Measurements from ENCODE around the gene GRIA4. TPM values are rescaled to one million over a fixed set of nuclear protein-coding genes. Genes with fewer than 3 reads are reported as not detected.

The GRIA4 gene
- total RNA-seq, 1 experiment from 2014 or later, result not detected

- DNase-seq, result peak in 1 of 2 experiments; percentile 90
Measured at GRCh38 chr11:105937331-105937730, 327.5 kb downstream of the GRIA4 start.

GRCh38 chr11:105937738-105938137, 327.9 kb downstream of the GRIA4 start:
- Histone ChIP-seq H4K20me1 (ENCODE audit: insufficient read depth) (no peaks in the 10 kb centered on the region), H3K36me3 (ENCODE audit: low read depth) (no peaks in the 10 kb centered on the region), H3K4me2 (peak overlapping the region; percentile 38), H3K4me1 (replicated peaks; ENCODE audit: insufficient read depth) (peaks cover 26% of the 10 kb centered on the region), H3K9me2 (ENCODE audit: insufficient read depth) (0 out of 2 replicates have a peak, but pooled peaks cover 5% of the 10 kb centered on the region), H3K27me3 (ENCODE audit: insufficient read depth, low read depth) (no peaks in the 10 kb centered on the region), H3F3A (ENCODE audit: insufficient read depth, low read depth) (peaks cover 18% of the 10 kb centered on the region; the same call in 1 of the 2 replicates), H3K9me3 (ENCODE audit: insufficient read depth, low read depth) (peaks cover 4% of the 10 kb centered on the region), H2AFZ (peak overlapping the region; percentile 14; the same call in 1 of the 2 replicates), H3K4me3 (no peak overlapping the region), H3K79me2 (ENCODE audit: low read depth) (no peaks in the 10 kb centered on the region), H3K27ac (peak overlapping the region; percentile 49)
- DNase-seq, result no peak
- TF ChIP-seq CTCF (conservative IDR thresholded peaks at IDR 0.05), result no peak
- TF ChIP-seq EZH2 (IDR thresholded peaks at IDR 0.05; ENCODE audit: low read depth), result no peak
- no TSS peak for BruUV-seq (replicated peaks)
- POLR2A ChIA-PET (ENCODE audit: unreplicated experiment), result interaction anchor here (0.6 kb wide), 1 partner anchor 826 kb away, joined by 4 read pairs; no protein-coding TSS in a partner anchor
- intact Hi-C loops (cut with micrococcal nuclease; ENCODE audit: unreplicated experiment), result no loop called here
- CTCF ChIA-PET, result no interaction called here

More at GRCh38 chr11:105937331-105937730, 327.5 kb downstream of the GRIA4 start:
- Histone ChIP-seq H3K9me3 (ENCODE audit: insufficient read depth, low read depth) (peaks cover 4% of the 10 kb centered on the region), H3K27ac (peak overlapping the region; percentile 49), H2AFZ (peak overlapping the region; percentile 14; the same call in 1 of the 2 replicates), H3K36me3 (ENCODE audit: low read depth) (no peaks in the 10 kb centered on the region), H3F3A (ENCODE audit: insufficient read depth, low read depth) (peaks cover 18% of the 10 kb centered on the region; the same call in 1 of the 2 replicates), H3K4me3 (no peak overlapping the region), H3K4me2 (peak overlapping the region; percentile 38), H3K9me2 (ENCODE audit: insufficient read depth) (0 out of 2 replicates have a peak, but pooled peaks cover 5% of the 10 kb centered on the region), H3K79me2 (ENCODE audit: low read depth) (no peaks in the 10 kb centered on the region), H3K27me3 (ENCODE audit: insufficient read depth, low read depth) (no peaks in the 10 kb centered on the region), H4K20me1 (ENCODE audit: insufficient read depth) (no peaks in the 10 kb centered on the region), H3K4me1 (replicated peaks; ENCODE audit: insufficient read depth) (peaks cover 26% of the 10 kb centered on the region)
- TF ChIP-seq EZH2 (IDR thresholded peaks at IDR 0.05; ENCODE audit: low read depth) (no peak), CTCF (conservative IDR thresholded peaks at IDR 0.05) (no peak)
- BruUV-seq (replicated peaks), result no TSS peak
- CTCF ChIA-PET, result no interaction called here
- POLR2A ChIA-PET (ENCODE audit: unreplicated experiment), result interaction anchor here (0.6 kb wide), 1 partner anchor 825 kb away, joined by 4 read pairs; no protein-coding TSS in a partner anchor
- intact Hi-C loops (cut with micrococcal nuclease; ENCODE audit: unreplicated experiment), result no loop called here

- Histone ChIP-seq H3K4me3 (no peak overlapping the region), H3K9me3 (ENCODE audit: insufficient read depth, low read depth) (no peaks in the 10 kb centered on the region; the same call in 1 of the 2 replicates), H2AFZ (no peak overlapping the region), H3K27me3 (ENCODE audit: insufficient read depth, low read depth) (no peaks in the 10 kb centered on the region), H4K20me1 (ENCODE audit: insufficient read depth) (no peaks in the 10 kb centered on the region), H3F3A (ENCODE audit: insufficient read depth, low read depth) (0 out of 2 replicates have a peak, but pooled peaks cover 3% of the 10 kb centered on the region), H3K36me3 (ENCODE audit: low read depth) (no peaks in the 10 kb centered on the region), H3K27ac (no peak overlapping the region), H3K9me2 (ENCODE audit: insufficient read depth) (no peaks in the 10 kb centered on the region), H3K4me2 (no peak overlapping the region), H3K4me1 (replicated peaks; ENCODE audit: insufficient read depth) (peaks cover 5% of the 10 kb centered on the region), H3K79me2 (ENCODE audit: low read depth) (no peaks in the 10 kb centered on the region)
- TF ChIP-seq CTCF (conservative IDR thresholded peaks at IDR 0.05), result no peak
- no peak for TF ChIP-seq EZH2 (IDR thresholded peaks at IDR 0.05; ENCODE audit: low read depth)
- intact Hi-C loops (cut with micrococcal nuclease; ENCODE audit: unreplicated experiment), result no loop called here
- CTCF ChIA-PET, result no interaction called here
- POLR2A ChIA-PET (ENCODE audit: unreplicated experiment), result no interaction called here
- no TSS peak for BruUV-seq (replicated peaks)
- no peak for DNase-seq
Measured at GRCh38 chr11:105942921-105943320, 333.0 kb downstream of the GRIA4 start.
